ENCODE results near the gene PYDC2. TPM values are rescaled to one million over a fixed set of nuclear protein-coding genes. Genes with fewer than 3 reads are reported as not detected.

The PYDC2 gene
- total RNA-seq, 1 experiment from 2014 or later = not detected

GRCh38 chr3:191438150-191438814, 22.7 kb upstream of the PYDC2 start:
- H2BK15ac ChIP-seq (ENCODE audit: low read depth, low read length) = no peak overlapping the region
- H3K27me3 Mint-ChIP-seq (ENCODE audit: low read depth) = no peaks in the 10 kb centered on the region
- no peak overlapping the region for H3K9ac ChIP-seq (ENCODE audit: extremely low read depth, insufficient read length, low read length)
- no peak overlapping the region for H3K4me2 ChIP-seq (ENCODE audit: insufficient read depth, insufficient read length, low read length)
- H3K36me3 Mint-ChIP-seq (ENCODE audit: insufficient read depth in 1 of 3, low read depth in 3 of 3) = no peaks in the 10 kb centered on the region
- H4K5ac ChIP-seq (ENCODE audit: insufficient read length, low read depth, low read length) = no peak overlapping the region
- no peaks in the 10 kb centered on the region for H3K79me2 ChIP-seq (ENCODE audit: insufficient read depth, low read length)
- no peak overlapping the region for H2BK5ac ChIP-seq (ENCODE audit: insufficient read length, low read length)
- H3K4me1 ChIP-seq (ENCODE audit: insufficient read depth, low read length) = no peaks in the 10 kb centered on the region
- no peak overlapping the region for H3K18ac ChIP-seq (ENCODE audit: insufficient read length, low read depth, low read length)
- no peak overlapping the region for H2AK5ac ChIP-seq (ENCODE audit: insufficient read length, low read length)
- H3K27ac Mint-ChIP-seq = no peak overlapping the region
- H2BK20ac ChIP-seq (ENCODE audit: low read depth, low read length, poor library complexity, severe bottlenecking) = no peak overlapping the region
- H3K23me2 ChIP-seq (ENCODE audit: insufficient read length, low read depth, low read length, poor library complexity, severe bottlenecking) = no peaks in the 10 kb centered on the region
- H3K4ac ChIP-seq (ENCODE audit: low read depth, low read length) = no peak overlapping the region
- no peak overlapping the region for H3K4me3 Mint-ChIP-seq
- peaks cover 0 to 6% of the 10 kb centered on the region in 2 experiments; a peak in 1 of 5 replicates for H3K9me3 Mint-ChIP-seq
- H3K27me3 ChIP-seq (ENCODE audit: insufficient read depth, low read length) = no peaks in the 10 kb centered on the region
- no peaks in the 10 kb centered on the region; a peak in 1 of 4 replicates for H3K4me1 Mint-ChIP-seq
- H3K56ac ChIP-seq (ENCODE audit: insufficient read length, low read depth, low read length) = no peak overlapping the region
- no peak overlapping the region for H3K27ac ChIP-seq (ENCODE audit: insufficient read length, low read depth, low read length)
- no peak overlapping the region for H4K8ac ChIP-seq (replicated peaks; ENCODE audit: insufficient read length, low read depth, low read length)
- no peak overlapping the region for H4K91ac ChIP-seq (ENCODE audit: insufficient read length, low read depth, low read length)
- DNase-seq = no peak
- no peaks in the 10 kb centered on the region for H3K79me1 ChIP-seq (ENCODE audit: insufficient read depth, low read depth, low read length, poor library complexity, severe bottlenecking)
- H3K23ac ChIP-seq (ENCODE audit: insufficient read length, low read depth, low read length) = no peak overlapping the region
- no peak overlapping the region for H2BK12ac ChIP-seq (ENCODE audit: insufficient read length, low read depth, low read length)
- TF ChIP-seq, protein P1, sequence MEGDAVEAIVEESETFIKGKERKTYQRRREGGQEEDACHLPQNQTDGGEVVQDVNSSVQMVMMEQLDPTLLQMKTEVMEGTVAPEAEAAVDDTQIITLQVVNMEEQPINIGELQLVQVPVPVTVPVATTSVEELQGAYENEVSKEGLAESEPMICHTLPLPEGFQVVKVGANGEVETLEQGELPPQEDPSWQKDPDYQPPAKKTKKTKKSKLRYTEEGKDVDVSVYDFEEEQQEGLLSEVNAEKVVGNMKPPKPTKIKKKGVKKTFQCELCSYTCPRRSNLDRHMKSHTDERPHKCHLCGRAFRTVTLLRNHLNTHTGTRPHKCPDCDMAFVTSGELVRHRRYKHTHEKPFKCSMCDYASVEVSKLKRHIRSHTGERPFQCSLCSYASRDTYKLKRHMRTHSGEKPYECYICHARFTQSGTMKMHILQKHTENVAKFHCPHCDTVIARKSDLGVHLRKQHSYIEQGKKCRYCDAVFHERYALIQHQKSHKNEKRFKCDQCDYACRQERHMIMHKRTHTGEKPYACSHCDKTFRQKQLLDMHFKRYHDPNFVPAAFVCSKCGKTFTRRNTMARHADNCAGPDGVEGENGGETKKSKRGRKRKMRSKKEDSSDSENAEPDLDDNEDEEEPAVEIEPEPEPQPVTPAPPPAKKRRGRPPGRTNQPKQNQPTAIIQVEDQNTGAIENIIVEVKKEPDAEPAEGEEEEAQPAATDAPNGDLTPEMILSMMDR (conservative IDR thresholded peaks at IDR 0.05) = no peak
- no peaks in the 10 kb centered on the region for H4K20me1 ChIP-seq (ENCODE audit: control insufficient read depth, insufficient read depth, insufficient read length)
- no peak overlapping the region for H2BK120ac ChIP-seq (ENCODE audit: low read depth, low read length, poor library complexity, severe bottlenecking)
- H3K14ac ChIP-seq (ENCODE audit: insufficient read depth, low read length) = no peak overlapping the region
- WGBS (ENCODE audit: extremely low coverage, insufficient read length, low lambda C conversion rate) = no CpG with 5 or more reads among the region's 2 CpGs
- H3K9me3 ChIP-seq (ENCODE audit: control insufficient read depth, low read depth, low read length) = no peaks in the 10 kb centered on the region
- no peak overlapping the region for H3T11ph ChIP-seq (ENCODE audit: low read length)
- no peak overlapping the region for H2AFZ ChIP-seq (ENCODE audit: low read length)
